GM23338 (cell line): Measurements from ENCODE around the gene SERP1.

ENCODE experiments used
- CTCF ChIP-seq, 2 experiments: fragments of 200-600 bp in 1 of 2; sonication (generic) in 1 of 2; conservative IDR thresholded peaks; 2 replicates each; pipeline versions ENCODE4 v1.5.1 to v1.6.1; 2016 to 2017; ENCODE audit warnings: antibody characterized with exemption in 2 of 2, low read depth in 2 of 2, mild to moderate bottlenecking in 2 of 2, moderate library complexity in 1 of 2
- ETS1 ChIP-seq: IDR thresholded peaks from 2 replicates; pipeline ENCODE4 v1.6.1; 2016; ENCODE audit warnings: antibody characterized with exemption
- EZH2 ChIP-seq: fragments of 200-600 bp; sonication (generic); IDR thresholded peaks from one replicate; pipeline ENCODE4 v1.8.0; 2017; ENCODE audit warnings: antibody characterized with exemption, mild to moderate bottlenecking, low read depth; ENCODE audit not compliant: unreplicated experiment
- EZH2phosphoT487 ChIP-seq: fragments of 200-600 bp; sonication (generic); IDR thresholded peaks from one replicate; pipeline ENCODE4 v1.8.1; 2018; ENCODE audit warnings: antibody characterized with exemption; ENCODE audit not compliant: unreplicated experiment
- POLR2AphosphoS5 ChIP-seq: IDR thresholded peaks from 2 replicates; pipeline ENCODE4 v1.6.1; 2016; ENCODE audit warnings: antibody characterized with exemption, low read depth
- REST ChIP-seq: IDR thresholded peaks from one replicate; pipeline ENCODE4 v1.6.1; 2018; ENCODE audit warnings: antibody characterized with exemption; ENCODE audit not compliant: unreplicated experiment
- ZNF114 ChIP-seq: fragments of 250-450 bp; sonication (Bioruptor Pico); IDR thresholded peaks from 2 replicates; pipeline ENCODE4 v1.5.0; 2020; ENCODE audit warnings: mild to moderate bottlenecking, moderate library complexity

GRCh38 chr3:150581174-150581573, 34.9 kb upstream of the SERP1 start:
- TF ChIP-seq EZH2 (no peak), CTCF (conservative IDR thresholded peaks at IDR 0.05; ENCODE audit: low read depth in 2 of 2) (no peak), POLR2AphosphoS5 (no peak), REST (no peak), EZH2phosphoT487 (no peak), ZNF114 (no peak), ETS1 (no peak)
